ENCODE measurements around the gene SPTBN1.

Gene SPTBN1

GRCh38 chr2:54595999-54596902 lies 140.1 kb downstream of the SPTBN1 start:
- DNase-seq, result no peak

GRCh38 chr2:54597153-54597848 lies 141.2 kb downstream of the SPTBN1 start:
- no peak for DNase-seq

GRCh38 chr2:54598347-54599325 lies 142.5 kb downstream of the SPTBN1 start:
- no peak for DNase-seq

DNA sequence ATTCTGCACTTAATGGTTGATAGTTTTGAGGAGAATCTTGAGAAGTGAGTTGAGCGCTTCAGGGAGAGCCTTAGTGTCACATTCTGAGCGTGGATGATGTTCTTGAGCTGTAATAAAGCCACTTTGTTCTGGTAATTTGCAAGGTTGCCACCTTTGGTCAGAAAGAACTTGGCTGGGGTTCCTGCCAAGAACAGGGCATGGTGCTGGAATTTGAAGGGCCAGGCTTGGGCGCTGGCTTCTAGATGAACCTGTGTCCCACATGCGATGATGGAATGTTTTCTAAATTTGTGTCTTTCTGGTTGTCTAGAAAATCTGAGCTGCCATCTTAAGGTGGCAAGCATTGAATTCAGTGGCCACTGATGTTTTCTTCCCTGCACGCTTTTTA lies 143.2 kb downstream of the SPTBN1 start:
- DNase-seq, result no peak

GRCh38 chr2:54599914-54600313 lies 143.8 kb downstream of the SPTBN1 start:
- no peak for DNase-seq

DNA sequence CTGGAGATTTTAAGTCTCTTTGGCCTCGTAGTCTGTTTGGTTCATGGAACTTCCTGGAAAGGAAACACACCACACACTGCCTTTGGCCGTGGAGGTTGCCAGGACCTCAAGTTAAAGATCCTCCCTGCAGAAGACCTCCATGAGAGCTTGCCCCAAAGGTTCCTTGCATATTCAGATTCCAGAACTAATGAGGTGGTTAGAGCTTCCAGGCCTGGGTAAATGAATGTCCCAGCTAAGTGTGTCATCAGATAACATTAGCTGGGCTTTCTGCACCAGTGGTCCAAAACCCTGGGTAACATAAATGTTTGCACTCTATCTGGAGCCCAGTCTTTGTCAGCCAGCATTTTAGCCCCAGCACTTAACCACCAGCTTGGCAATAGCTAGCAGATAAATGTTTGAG lies 145.2 kb downstream of the SPTBN1 start:
- DNase-seq, result no peak

DNA sequence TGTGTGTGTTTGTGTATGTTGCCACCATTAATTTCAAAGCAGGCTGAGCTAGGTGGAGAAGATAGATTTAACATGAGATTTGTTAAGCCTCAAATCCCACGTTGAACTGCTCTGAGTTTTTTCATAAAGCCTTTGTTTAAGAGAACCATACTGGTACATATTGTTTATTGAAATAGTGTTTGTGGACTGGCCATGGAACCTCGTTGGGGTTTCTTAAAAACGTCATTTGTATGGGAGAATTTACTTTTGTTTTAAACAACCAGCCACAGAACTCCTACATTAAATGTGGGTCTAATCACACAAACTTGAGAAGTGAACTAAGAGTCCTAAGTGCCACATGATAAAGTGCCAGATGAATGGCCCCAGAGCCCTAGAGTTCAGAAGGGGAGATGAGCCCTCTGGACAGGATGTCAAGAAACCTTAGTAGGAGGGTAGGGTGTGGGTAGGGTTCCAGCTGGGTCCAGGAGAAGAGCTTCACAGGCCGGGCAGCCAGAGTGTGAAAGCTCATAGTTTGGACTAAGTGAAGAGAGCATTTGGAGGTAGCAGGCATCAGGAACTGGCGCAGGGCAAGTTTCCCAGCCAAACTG lies 146.7 kb downstream of the SPTBN1 start:
- DNase-seq, result no peak

DNA sequence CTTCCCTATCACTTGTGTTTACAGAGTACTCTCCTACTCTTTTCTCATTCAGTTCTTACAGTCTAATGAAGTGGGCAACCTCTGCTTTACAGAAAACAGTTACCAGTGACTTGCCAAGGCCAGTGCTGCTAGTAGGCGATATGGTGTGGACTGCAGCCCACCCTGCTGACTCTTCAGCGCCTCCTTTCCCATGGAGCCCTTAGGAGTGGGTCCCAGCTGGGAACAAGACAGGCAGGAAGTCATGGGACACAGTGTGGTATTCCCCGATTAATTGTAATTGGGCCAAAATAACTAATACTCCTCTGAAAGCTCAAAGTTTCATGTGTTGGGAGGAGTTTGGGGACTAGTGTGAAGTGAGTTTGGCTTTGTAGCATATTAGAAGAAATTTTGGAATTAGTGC lies 147.2 kb downstream of the SPTBN1 start:
- DNase-seq, result no peak

- DNase-seq, result no peak
These were observed 147.7 kb downstream of the SPTBN1 start for GRCh38 chr2:54603796-54604195.

DNA sequence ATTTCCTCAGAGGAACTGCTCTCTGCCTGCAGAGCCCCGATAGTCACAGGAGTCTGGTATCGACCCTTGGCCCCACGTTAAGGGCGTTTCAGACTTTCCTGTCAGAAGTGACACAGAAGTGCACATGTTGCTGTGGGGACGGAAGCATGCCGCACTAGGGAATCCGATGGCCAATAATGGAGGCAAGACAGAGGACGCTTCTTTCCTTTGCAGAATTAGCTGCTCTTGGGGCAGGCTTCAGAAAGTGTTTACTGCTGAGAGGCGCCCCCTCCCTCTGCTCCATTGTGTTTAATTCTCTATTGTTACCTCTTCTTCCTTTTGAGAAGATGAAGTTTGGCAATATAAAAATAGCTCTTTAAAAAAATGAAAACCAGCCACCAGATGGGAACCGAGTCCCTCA lies 148.7 kb downstream of the SPTBN1 start:
- no peak for DNase-seq

DNA sequence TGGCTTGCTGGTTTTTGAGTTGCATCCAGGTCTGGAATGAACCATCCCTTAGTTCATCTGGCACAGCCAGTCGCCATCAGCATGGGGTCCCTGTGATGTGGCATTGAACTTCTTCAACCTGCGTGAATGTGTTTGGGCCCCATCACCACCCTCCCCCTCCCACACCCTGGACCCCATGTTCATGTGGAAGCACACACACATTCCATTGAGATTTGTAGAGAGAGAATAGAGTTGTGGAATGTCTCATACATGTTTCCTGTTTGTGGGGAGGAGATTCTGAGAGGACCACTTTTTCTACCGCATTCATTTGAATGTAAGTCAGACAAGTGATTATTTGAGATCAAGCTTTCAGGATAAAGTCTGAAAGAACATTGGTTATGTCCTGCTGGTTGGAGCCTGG lies 149.7 kb downstream of the SPTBN1 start:
- DNase-seq, result no peak

DNA sequence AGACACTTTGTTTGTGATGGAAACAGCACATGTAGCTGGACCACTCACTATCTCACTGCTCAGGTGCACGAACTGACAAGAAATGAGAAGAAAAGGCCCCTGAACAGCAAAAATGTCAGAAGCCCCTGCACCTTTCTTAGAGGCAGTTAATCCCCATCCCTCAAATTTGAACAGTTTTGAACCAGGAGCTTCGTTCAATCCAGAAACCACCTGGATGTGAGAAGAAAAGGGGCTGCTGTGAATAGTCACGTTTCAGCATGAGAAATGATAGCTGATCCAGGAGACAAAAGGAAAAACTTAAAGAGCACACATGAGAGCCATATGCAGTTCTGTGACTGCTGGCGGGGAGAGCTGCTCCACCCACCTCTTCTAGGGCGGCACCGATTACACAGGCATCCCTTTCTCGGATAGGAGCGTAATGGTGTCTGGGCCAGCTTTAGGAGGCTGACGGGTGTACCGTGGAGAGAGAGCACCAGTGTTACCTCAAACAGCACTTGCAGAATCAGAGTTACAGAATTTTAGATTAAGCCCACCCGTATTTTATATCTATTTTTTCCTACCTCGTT lies 150.3 kb downstream of the SPTBN1 start:
- no peak for DNase-seq

DNA sequence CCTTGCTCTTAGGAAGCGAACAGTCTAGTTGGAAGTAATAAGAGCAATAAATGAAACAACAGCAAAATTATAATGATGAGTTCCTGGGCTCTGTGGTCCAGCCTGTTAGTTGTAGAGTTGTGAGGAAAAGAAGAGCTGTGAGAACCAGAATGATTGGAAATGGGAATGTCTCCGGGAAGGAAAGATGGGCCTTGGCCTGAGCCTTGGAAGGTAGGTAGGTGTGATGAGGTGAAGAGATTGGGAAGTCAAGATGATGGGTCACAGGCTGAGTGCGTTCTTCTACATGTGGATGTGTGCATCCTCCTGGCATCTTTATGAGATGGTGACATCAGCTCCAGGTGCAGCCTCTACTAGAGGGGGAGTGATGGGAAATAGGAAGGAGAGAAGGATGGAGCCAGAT lies 152.1 kb downstream of the SPTBN1 start:
- no peak for DNase-seq

- DNase-seq, result no peak
These were observed 153.1 kb downstream of the SPTBN1 start for GRCh38 chr2:54609241-54609640.

- DNase-seq, result no peak
These were observed 153.5 kb downstream of the SPTBN1 start for GRCh38 chr2:54609647-54610046.

DNA sequence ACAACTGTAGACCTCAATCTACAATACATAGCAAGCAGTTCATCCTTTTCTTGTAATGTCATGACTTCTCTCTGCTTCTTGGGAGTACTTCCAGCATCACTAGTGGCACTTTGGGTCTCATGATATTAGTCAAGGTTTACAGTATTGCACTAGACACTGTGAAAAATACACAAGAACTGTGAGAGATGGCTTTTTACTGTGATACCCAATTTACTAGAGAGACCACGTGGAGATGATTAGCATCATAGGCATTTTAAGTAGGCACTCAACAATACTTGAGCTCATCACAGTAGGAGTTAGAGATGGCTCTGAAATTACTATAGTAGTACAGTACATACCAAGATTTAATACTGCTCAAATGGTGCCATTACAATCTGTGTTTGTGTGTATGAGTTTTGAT lies 154.6 kb downstream of the SPTBN1 start:
- no peak for DNase-seq

DNA sequence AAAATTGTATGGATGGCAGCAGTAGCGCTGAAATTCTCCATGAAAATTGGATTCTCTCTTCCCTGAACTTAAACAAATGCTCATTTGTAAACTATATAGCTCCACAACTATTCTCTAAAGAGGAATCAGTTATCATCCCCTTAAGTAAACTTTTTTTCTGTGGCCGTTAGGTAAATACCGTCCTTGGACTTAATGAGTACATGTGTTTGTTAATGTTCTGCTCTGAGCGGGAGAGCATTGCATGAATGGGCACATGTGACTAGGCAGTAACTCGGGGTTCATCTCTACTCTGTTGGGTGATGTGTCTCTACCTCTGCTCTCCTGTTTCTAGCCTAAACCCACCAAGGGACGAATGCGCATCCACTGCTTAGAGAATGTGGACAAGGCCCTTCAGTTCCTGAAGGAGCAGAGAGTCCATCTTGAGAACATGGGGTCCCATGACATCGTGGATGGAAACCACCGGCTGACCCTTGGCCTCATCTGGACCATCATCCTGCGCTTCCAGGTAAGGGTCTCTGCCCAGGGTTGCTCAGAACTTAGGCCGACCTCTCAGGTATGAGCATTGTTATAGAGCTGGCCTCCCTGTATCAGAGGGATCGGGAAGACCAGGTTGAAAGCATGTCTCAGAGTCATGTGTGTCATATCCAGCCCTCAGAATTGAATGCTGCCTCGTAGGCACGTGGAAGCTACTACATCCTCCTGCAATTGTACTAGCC lies 155.9 kb downstream of the SPTBN1 start:
- no peak for DNase-seq

- DNase-seq, result no peak
These were observed 157.3 kb downstream of the SPTBN1 start for GRCh38 chr2:54613386-54613785.

- no peak for DNase-seq
These were observed 157.7 kb downstream of the SPTBN1 start for GRCh38 chr2:54613794-54614257.

- DNase-seq, result no peak
These were observed 158.7 kb downstream of the SPTBN1 start for GRCh38 chr2:54614819-54615218.

GRCh38 chr2:54615832-54616534 lies 159.9 kb downstream of the SPTBN1 start:
- DNase-seq, result no peak
